Erythroblast (primary cell): ENCODE data around the gene FCRL1.

Experiments
- DNase-seq, 2 experiments: peaks; one replicate each; lab custom pipeline; 2025; lab: John Stamatoyannopoulos, UW
- GATA1 ChIP-seq: IDR thresholded peaks from 2 replicates; pipeline ENCODE4 v1.6.1; 2011; ENCODE audit warnings: low read depth, mild to moderate bottlenecking, control low read depth, low read length, moderate library complexity
- POLR2A ChIP-seq: IDR thresholded peaks from 2 replicates; pipeline ENCODE4 v1.6.1; 2011; ENCODE audit warnings: mild to moderate bottlenecking, low read length

Gene FCRL1

GRCh38 chr1:157819896-157820295 lies at the start of gene FCRL1:
Gene FCRL1, minus strand, starts transcription at chr1:157820120. Its CDS starts 83 bp downstream, at chr1:157820037.
- DNase-seq = no peak

GRCh38 chr1:157868654-157869053 lies 48.7 kb upstream of the FCRL1 start:
- no peak for DNase-seq
- TF ChIP-seq POLR2A (no peak), GATA1 (no peak)

More at GRCh38 chr1:157819896-157820295, at the start of gene FCRL1:
- TF ChIP-seq POLR2A (no peak), GATA1 (no peak)

- DNase-seq = no peak
- TF ChIP-seq POLR2A = no peak
- TF ChIP-seq GATA1 = no peak
These were observed 42.5 kb upstream of the FCRL1 start for GRCh38 chr1:157862114-157863070.

DNA sequence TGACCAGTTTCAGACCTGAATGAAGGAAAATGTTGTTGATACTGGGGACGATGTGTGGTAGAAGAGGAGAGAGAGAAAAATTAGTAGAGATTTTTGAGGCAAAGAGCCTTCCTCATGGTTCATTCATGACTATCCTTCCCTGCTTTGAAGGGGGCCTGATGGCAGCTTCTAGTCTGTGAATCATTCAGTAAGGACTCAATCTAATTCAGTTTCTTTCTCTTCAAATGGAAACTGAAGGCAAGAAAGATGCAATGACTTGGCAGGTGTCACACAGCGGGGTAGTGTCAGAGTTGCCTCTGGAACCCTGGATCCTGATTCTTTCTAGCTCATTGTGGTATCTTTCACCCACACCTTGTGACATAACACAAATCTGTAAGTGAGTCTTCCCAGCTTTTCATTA lies 36.6 kb upstream of the FCRL1 start:
- TF ChIP-seq GATA1 (no peak), POLR2A (no peak)
- DNase-seq = no peak

DNA sequence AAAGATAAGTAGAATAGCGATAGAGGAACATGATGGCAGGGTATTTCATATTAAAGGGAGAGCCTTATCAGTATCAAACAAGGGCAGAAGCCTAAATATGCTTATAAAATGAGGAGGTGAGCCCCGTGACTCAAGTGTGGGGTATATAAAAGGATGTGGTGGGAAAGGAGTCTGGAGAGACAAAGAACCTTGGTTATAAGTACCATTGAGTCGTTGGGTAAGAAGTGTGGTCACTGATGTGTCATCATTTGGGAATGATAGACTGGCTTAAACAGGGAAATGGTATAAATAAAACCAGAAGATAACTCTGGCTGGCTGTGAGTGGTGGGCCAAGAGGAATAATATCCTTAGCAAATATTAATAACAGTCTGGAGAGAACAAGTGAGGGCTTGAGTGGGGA lies 32.6 kb upstream of the FCRL1 start:
- no peak for DNase-seq
- TF ChIP-seq POLR2A (no peak), GATA1 (no peak)

DNA sequence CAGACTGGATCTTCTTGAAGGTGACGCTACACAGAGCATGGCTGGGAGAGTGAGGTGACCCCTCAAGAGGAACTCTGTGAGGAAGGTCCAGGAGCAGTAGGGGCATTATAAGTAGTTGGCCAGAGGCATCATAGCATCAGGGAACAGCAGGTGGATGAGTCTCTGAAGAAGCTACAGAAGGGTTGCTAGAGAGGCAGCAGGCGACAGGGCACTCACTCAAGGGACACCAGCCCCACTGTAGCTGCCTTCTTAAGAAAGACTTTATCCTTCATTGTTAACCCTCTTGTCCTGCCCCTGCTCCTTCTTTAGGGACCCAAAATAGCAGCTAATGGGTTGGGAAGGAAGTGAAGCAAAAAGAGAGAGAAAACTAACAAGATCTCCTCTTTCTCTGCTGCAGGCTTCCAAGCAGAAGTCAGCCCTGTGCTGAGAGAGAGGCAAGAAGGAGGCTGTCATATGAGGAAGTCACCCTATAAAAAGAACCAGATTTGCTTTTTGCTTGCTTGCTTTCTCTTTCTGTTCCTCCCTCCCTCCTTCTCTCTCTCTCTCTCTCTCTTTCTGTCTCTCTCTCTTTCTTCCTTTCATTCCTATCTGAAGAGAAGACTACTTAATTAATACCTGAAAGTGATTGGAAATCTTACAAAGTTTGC lies 29.4 kb upstream of the FCRL1 start:
- no peak for DNase-seq
- no peak for TF ChIP-seq POLR2A
- TF ChIP-seq GATA1 = no peak

DNA sequence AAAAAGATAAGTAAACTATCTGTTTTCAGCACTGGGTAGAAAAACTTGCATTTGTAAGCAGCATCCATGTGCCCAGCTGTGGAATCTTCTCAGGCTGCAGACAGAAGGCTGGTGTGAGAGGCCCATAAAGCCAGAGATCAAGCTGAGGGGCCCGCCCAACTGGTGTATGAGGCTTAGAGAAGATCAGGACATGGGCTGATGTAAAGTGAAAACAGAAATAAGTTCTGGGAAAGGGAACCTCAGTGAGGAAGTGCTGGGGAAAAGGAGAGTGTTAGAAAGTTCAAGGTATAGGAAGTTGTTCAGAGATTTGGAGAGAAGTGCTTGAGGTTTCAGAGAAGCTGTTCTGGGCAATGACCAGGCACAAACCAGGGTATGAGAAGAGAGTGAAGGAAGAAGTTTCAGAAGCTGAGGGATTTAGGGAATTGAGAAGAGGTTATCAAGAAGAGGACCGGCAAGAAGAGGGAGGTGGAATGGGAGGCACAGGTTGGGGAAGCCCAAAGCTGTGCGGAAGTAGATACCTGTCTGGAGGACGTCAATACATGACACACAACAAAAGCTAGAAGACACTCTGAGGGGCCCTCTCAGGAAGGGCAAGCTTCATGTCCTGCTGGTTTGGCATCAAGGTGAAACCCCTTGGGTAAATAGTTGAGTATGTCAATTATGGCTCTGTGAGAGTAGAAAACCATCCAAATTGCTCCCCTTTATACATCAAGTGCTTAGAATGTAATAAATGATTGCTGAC lies 24.3 kb upstream of the FCRL1 start:
- no peak for TF ChIP-seq POLR2A
- TF ChIP-seq GATA1 = no peak
- DNase-seq = no peak

GRCh38 chr1:157842939-157843338 lies 23.0 kb upstream of the FCRL1 start:
- no peak for DNase-seq
- no peak for TF ChIP-seq GATA1
- no peak for TF ChIP-seq POLR2A

GRCh38 chr1:157841708-157842107 lies 21.8 kb upstream of the FCRL1 start, which contains the start of gene CD5L:
Gene CD5L, minus strand, starts transcription at chr1:157841808. Its CDS starts 107 bp downstream, at chr1:157841701.
- DNase-seq = no peak
- TF ChIP-seq POLR2A (no peak), GATA1 (no peak)

DNA sequence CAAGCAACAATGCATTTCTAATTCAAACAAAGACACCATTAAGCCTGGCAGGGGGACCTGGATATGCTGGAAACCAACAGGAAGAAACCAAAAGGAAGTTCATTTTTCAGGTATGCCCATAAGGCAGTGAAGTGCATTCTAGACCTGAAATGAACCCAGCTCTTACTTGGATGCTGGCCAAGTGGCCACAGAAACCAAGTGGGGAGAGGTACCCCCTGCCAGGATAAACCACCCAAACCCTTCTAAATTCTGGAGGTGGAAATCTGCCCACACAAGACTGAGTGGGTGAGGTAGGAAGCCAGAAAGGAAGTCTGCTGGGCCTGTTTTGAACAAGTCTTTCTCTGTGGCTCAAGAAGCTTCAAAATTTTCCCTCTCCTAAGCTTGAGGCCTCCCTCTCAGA lies 19.0 kb upstream of the FCRL1 start:
- no peak for TF ChIP-seq POLR2A
- DNase-seq = no peak

DNA sequence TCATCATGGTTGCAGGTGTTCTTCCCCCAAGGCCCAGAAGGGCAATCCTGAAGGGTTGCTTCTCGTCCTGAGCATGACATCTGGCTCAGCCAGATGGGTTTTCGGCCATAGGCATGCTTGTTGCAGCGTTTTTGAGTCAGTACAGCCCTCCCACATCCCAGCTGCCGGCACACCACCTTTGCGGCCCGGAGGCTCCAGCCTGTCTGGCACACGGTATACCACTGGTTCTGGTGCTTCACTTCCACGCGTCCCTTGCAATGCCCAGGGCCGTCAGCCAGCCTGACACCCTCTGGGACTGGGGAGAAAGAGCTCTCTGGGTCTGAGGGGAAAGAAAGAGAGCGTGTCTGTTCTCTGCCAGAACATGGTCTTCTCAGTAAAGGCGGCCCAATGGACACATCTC lies 14.5 kb upstream of the FCRL1 start:
- no peak for DNase-seq

DNA sequence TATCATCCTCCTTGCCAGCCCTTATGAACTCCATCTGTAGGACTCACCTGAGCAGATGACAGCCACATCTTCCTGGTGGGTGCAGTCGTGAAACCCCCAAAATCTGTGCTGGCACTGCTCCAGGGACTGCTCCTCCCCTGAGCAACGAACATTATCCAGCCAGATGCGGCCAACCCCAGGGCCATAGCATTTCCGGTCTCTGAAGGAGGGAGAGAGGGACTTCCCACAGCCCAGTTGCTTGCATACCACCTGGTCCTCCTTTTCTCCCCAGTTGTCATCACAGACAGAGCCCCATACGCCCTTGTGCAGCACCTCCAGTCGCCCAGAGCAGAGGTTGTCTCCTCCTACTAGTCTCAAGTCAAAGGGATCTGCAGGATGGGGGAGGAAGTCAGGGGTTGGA lies 13.2 kb upstream of the FCRL1 start:
- DNase-seq = no peak
- TF ChIP-seq GATA1 (no peak), POLR2A (no peak)

More for the DNA sequence above, 14.5 kb upstream of the FCRL1 start:
- TF ChIP-seq GATA1 = no peak
- TF ChIP-seq POLR2A = no peak

DNA sequence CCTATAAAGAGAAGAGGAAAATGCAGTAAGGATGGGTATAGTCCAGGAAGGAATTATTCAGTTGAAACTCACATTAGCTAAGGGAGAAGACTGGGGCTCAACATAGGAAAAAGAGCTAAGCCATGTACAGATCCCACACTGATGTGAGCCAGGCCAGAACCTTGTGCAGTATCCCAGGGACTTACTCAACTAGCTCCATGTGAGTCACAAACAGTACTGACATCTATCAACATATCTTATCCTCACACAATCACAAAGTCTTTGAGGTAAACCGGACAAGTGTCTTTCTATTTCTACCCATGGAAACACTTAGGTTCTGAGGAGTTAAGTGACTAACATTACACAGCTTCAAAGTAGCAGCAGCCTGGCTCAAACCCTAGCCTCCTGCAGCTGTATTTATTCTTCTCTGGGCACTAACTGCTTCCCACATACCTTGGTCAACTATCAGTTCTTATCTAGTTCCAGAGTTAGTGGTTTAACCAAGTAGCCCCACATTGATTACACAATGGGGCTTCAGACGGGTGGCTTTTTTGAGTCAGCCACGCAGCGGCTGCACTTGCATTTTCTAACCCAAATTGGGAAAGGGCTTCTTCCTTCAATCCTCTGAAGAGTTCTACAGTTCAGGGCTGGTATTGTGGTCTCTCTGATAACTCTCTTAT lies 12.2 kb upstream of the FCRL1 start:
- TF ChIP-seq POLR2A = no peak
- TF ChIP-seq GATA1 = no peak
- no peak for DNase-seq
